ENCODE data around the gene ERO1B. TPM values are rescaled to one million over a fixed set of nuclear protein-coding genes. Genes with fewer than 3 reads are reported as not detected.
A peak's percentile ranks its signal among the peaks of the same experiment; 100 is the strongest.

ERO1B gene
- total RNA-seq, 3 donors from 2014 or later (not counting 1 experiment from before 2014, with no cell fraction given) = 14.7 to 17.8 (median 16.5) TPM

GRCh38 chr1:236282719-236283118, 961 bp upstream of the ERO1B start:
- peaks cover 11 to 23% of the 10 kb centered on the region in 2 donors for H3K4me1 Mint-ChIP-seq
- no peaks in the 10 kb centered on the region for H3K36me3 Mint-ChIP-seq
- peak overlapping the region; percentile 91 for H3K4me3 ChIP-seq (ENCODE audit: low read length)
- no peaks in the 10 kb centered on the region for H3K9me3 ChIP-seq (ENCODE audit: control insufficient read depth, insufficient read depth, low read length)
- peaks cover 12% of the 10 kb centered on the region for H3K4me1 ChIP-seq (ENCODE audit: control insufficient read depth, insufficient read depth, low read length)
- ATAC-seq (no peak), DNase-seq (peak in 1 of 2 donors; percentile 9)
- peaks cover 22 to 25% of the 10 kb centered on the region in 2 donors for H3K27me3 Mint-ChIP-seq (ENCODE audit: low read depth in 2 of 2)
- intact Hi-C loops (cut with micrococcal nuclease) = loop anchor here (2.0 to 10.0 kb wide), 5 partner anchors 112 to 778 kb away; partner anchors contain the start of genes B3GALNT2, EDARADD, GPR137B and LYST
- no peak overlapping the region for H3K27ac ChIP-seq (ENCODE audit: low read length)
- H3K27ac Mint-ChIP-seq = peak overlapping the region; percentile 74 to 92
- H3K36me3 ChIP-seq (ENCODE audit: control insufficient read depth, insufficient read depth, low read length) = no peaks in the 10 kb centered on the region
- H3K4me3 Mint-ChIP-seq = peak overlapping the region; percentile 57
- whole genome bisulfite sequencing (ENCODE audit: insufficient coverage) = no CpG with 5 or more reads among the region's 2 CpGs
- TF ChIP-seq, protein P1, sequence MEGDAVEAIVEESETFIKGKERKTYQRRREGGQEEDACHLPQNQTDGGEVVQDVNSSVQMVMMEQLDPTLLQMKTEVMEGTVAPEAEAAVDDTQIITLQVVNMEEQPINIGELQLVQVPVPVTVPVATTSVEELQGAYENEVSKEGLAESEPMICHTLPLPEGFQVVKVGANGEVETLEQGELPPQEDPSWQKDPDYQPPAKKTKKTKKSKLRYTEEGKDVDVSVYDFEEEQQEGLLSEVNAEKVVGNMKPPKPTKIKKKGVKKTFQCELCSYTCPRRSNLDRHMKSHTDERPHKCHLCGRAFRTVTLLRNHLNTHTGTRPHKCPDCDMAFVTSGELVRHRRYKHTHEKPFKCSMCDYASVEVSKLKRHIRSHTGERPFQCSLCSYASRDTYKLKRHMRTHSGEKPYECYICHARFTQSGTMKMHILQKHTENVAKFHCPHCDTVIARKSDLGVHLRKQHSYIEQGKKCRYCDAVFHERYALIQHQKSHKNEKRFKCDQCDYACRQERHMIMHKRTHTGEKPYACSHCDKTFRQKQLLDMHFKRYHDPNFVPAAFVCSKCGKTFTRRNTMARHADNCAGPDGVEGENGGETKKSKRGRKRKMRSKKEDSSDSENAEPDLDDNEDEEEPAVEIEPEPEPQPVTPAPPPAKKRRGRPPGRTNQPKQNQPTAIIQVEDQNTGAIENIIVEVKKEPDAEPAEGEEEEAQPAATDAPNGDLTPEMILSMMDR (IDR thresholded peaks at IDR 0.05) = no peak
- H3K27me3 ChIP-seq (ENCODE audit: control insufficient read depth, insufficient read depth, low read length) = peaks cover 5% of the 10 kb centered on the region
- H3K9me3 Mint-ChIP-seq = no peaks in the 10 kb centered on the region

- Histone ChIP-seq H3K36me3 (ENCODE audit: control insufficient read depth, insufficient read depth, low read length) (no peaks in the 10 kb centered on the region), H3K4me1 (ENCODE audit: control insufficient read depth, insufficient read depth, low read length) (peaks cover 12% of the 10 kb centered on the region), H3K9me3 (ENCODE audit: control insufficient read depth, insufficient read depth, low read length) (no peaks in the 10 kb centered on the region), H3K27me3 (ENCODE audit: control insufficient read depth, insufficient read depth, low read length) (peaks cover 5% of the 10 kb centered on the region), H3K27ac (ENCODE audit: low read length) (peak overlapping the region; percentile 71), H3K4me3 (ENCODE audit: low read length) (peak overlapping the region; percentile 91)
- Mint-ChIP-seq H3K27ac (peak overlapping the region; percentile 74 to 92), H3K4me3 (peak overlapping the region; percentile 57), H3K27me3 (ENCODE audit: low read depth in 2 of 2) (peaks cover 20 to 25% of the 10 kb centered on the region in 2 donors), H3K4me1 (peaks cover 11 to 23% of the 10 kb centered on the region in 2 donors), H3K9me3 (no peaks in the 10 kb centered on the region), H3K36me3 (no peaks in the 10 kb centered on the region)
- TF ChIP-seq, protein P1 (IDR thresholded peaks at IDR 0.05) = no peak
- intact Hi-C loops (cut with micrococcal nuclease) = loop anchor here (2.0 to 10.0 kb wide), 5 partner anchors 112 to 778 kb away; partner anchors contain the start of genes B3GALNT2, EDARADD, GPR137B and LYST
- DNase-seq (no peak), ATAC-seq (peak; percentile 5 to 17 (median 7))
- WGBS (ENCODE audit: insufficient coverage) = 0% methylated on average over 6 of the region's 7 CpGs
These were observed 613 bp upstream of the ERO1B start for GRCh38 chr1:236282425-236282716.

- TF ChIP-seq, protein P1 (IDR thresholded peaks at IDR 0.05) = no peak
- Histone ChIP-seq H3K4me3 (ENCODE audit: low read length) (peak overlapping the region; percentile 62), H3K27ac (ENCODE audit: low read length) (peak overlapping the region; percentile 82), H3K27me3 (ENCODE audit: control insufficient read depth, insufficient read depth, low read length) (peaks cover 3% of the 10 kb centered on the region), H3K36me3 (ENCODE audit: control insufficient read depth, insufficient read depth, low read length) (no peaks in the 10 kb centered on the region), H3K9me3 (ENCODE audit: control insufficient read depth, insufficient read depth, low read length) (no peaks in the 10 kb centered on the region), H3K4me1 (ENCODE audit: control insufficient read depth, insufficient read depth, low read length) (peaks cover 12% of the 10 kb centered on the region)
- Mint-ChIP-seq H3K36me3 (no peaks in the 10 kb centered on the region), H3K27ac (peak overlapping the region; percentile 74 to 92), H3K9me3 (no peaks in the 10 kb centered on the region), H3K4me3 (peak overlapping the region; percentile 57), H3K4me1 (peaks cover 14 to 25% of the 10 kb centered on the region in 2 donors), H3K27me3 (ENCODE audit: low read depth in 2 of 2) (peaks cover 14 to 16% of the 10 kb centered on the region in 2 donors)
- under 1% methylated on average over 38 of the region's 38 CpGs for WGBS (ENCODE audit: insufficient coverage)
- DNase-seq (peak in 1 of 2 donors; percentile 58), ATAC-seq (peak; percentile 44 to 57 (median 57))
- intact Hi-C loops (cut with micrococcal nuclease) = loop anchor here (1.0 to 10.0 kb wide), 5 partner anchors 114 to 776 kb away; partner anchors contain the start of genes B3GALNT2, EDARADD, GPR137B and LYST
These were observed 532 bp downstream of the ERO1B start for GRCh38 chr1:236281198-236281653.
